A549 (cell line): Measurements from ENCODE around the gene MAD1L1. TPM values are rescaled to one million over a fixed set of nuclear protein-coding genes. Genes with fewer than 3 reads are reported as not detected.

Experiments
- ATAC-seq, 2 experiments: fragments of 200-7000 bp in 1 of 2; fragments of >200 bp in 1 of 2; cut with Nextera tagmentation in 1 of 2; cut with Tn5 transposase in 1 of 2; 3 replicates each; pipeline versions ENCODE4 v1.8.0 to v1.9.1; 2018 to 2020; ENCODE audit warnings: mild to moderate bottlenecking in 1 of 2, moderate library complexity in 1 of 2
- CTCF ChIA-PET: fragments of 300-600 bp; sonication (Branson Sonifier 250); formaldehyde crosslinking; extraction: SDS; loops from one replicate; lab custom pipeline; 2021; ENCODE audit warnings: antibody characterized with exemption, inconsistent platforms; lab: Yijun Ruan, JAX
- POLR2A ChIA-PET: fragments of 350-600 bp; formaldehyde crosslinking; extraction: SDS; loops from one replicate; lab custom pipeline; 2021; ENCODE audit warnings: antibody characterized with exemption, inconsistent platforms; lab: Yijun Ruan, JAX
- DNase-seq, 2 experiments: peaks; one replicate each; pipeline versions ENCODE4 v3.0.0 to v3.0.0-alpha.2; 2011 to 2016; ENCODE audit warnings: low read depth in 1 of 2, low spot score in 1 of 2
- FAIRE-seq: peaks from 2 replicates; lab custom pipeline; 2011; peaks lifted over from hg19 to GRCh38; lab: Jason Lieb, UNC
- H3K27ac ChIP-seq, 2 experiments: fragments of >200 bp; sonication (Bioruptor Twin); formaldehyde crosslinking; 3 replicates each; pipeline ENCODE4 v1.5.1; 2016 to 2017
- H3K4me1 ChIP-seq: fragments of >200 bp; sonication (Bioruptor Twin); formaldehyde crosslinking; 3 replicates; pipeline ENCODE4 v1.6.1; 2016
- H3K4me2 ChIP-seq: fragments of >200 bp; sonication (Bioruptor Twin); formaldehyde crosslinking; 3 replicates; pipeline ENCODE4 v1.6.1; 2016
- H3K4me3 ChIP-seq: fragments of >200 bp; sonication (Bioruptor Twin); formaldehyde crosslinking; 3 replicates; pipeline ENCODE4 v1.5.1; 2016
- H3K9me3 ChIP-seq: fragments of >200 bp; sonication (Bioruptor Twin); formaldehyde crosslinking; 3 replicates; pipeline ENCODE4 v1.6.1; 2016
- CBX2 ChIP-seq: fragments of 200-600 bp; sonication (generic); IDR thresholded peaks from 2 replicates; pipeline ENCODE4 v1.6.1; 2016; ENCODE audit warnings: low read depth, mild to moderate bottlenecking, borderline replicate concordance
- CHD2 ChIP-seq: fragments of 150-350 bp; IDR thresholded peaks from 2 replicates; pipeline ENCODE4 v1.6.1; 2014; ENCODE audit warnings: low read length; ENCODE audit not compliant: partially characterized antibody
- EHF ChIP-seq: fragments of 250-450 bp; sonication (Bioruptor Pico); IDR thresholded peaks from 2 replicates; pipeline ENCODE4 v1.5.0; 2020; ENCODE audit warnings: mild to moderate bottlenecking
- GATA3 ChIP-seq: IDR thresholded peaks from 2 replicates; pipeline ENCODE4 v1.6.1; 2012; ENCODE audit warnings: borderline replicate concordance
- HDAC2 ChIP-seq: fragments of 200-600 bp; sonication (generic); IDR thresholded peaks from 2 replicates; pipeline ENCODE4 v1.6.1; 2016
- HOXB13 ChIP-seq: fragments of 250-450 bp; sonication (Bioruptor Pico); IDR thresholded peaks from 2 replicates; pipeline ENCODE4 v1.5.0; 2020; ENCODE audit warnings: low read depth, mild to moderate bottlenecking, moderate library complexity
- HOXB5 ChIP-seq: fragments of 250-450 bp; sonication (Bioruptor Pico); IDR thresholded peaks from 2 replicates; pipeline ENCODE4 v1.5.0; 2020; ENCODE audit warnings: mild to moderate bottlenecking, moderate library complexity
- KDM1A ChIP-seq: fragments of 200-600 bp; sonication (generic); IDR thresholded peaks from 2 replicates; pipeline ENCODE4 v1.6.1; 2016; ENCODE audit warnings: low read depth, mild to moderate bottlenecking
- MYC ChIP-seq: IDR thresholded peaks from 2 replicates; pipeline ENCODE4 v1.6.1; 2012; ENCODE audit warnings: mild to moderate bottlenecking, inconsistent platforms, low read length, improper control_type of control experiment, borderline replicate concordance
- NR3C1 ChIP-seq: fragments of >200 bp; sonication (Bioruptor Twin); formaldehyde crosslinking; IDR thresholded peaks from 3 replicates; pipeline ENCODE4 v1.6.1; 2017
- RFX5 ChIP-seq: fragments of 450-650 bp; IDR thresholded peaks from 2 replicates; pipeline ENCODE4 v1.7.1; 2014; ENCODE audit warnings: antibody characterized with exemption, mild to moderate bottlenecking, moderate library complexity
- RNF2 ChIP-seq: fragments of 200-600 bp; sonication (generic); IDR thresholded peaks from 2 replicates; pipeline ENCODE4 v1.6.1; 2016; ENCODE audit warnings: low read depth, mild to moderate bottlenecking, antibody characterized with exemption, moderate library complexity, borderline replicate concordance
- TFCP2L1 ChIP-seq: fragments of 250-450 bp; sonication (Bioruptor Pico); IDR thresholded peaks from 2 replicates; pipeline ENCODE4 v1.5.0; 2021; ENCODE audit warnings: mild to moderate bottlenecking
- ZC3H11A ChIP-seq: fragments of 450-650 bp; IDR thresholded peaks from 2 replicates; pipeline ENCODE4 v1.6.1; 2014; ENCODE audit warnings: antibody characterized with exemption, mild to moderate bottlenecking
- ZFP36 ChIP-seq: fragments of 450-650 bp; IDR thresholded peaks from 2 replicates; pipeline ENCODE4 v1.6.1; 2014; ENCODE audit warnings: borderline replicate concordance; ENCODE audit not compliant: partially characterized antibody
- WGBS: methylation state at CpG from one replicate; pipeline ENCODE4 v1.1.6; 2017; ENCODE audit errors: missing lambda C conversion rate; 5-methylcytosine and 5-hydroxymethylcytosine counted together
- polyA plus RNA-seq, 4 experiments: library from polyadenylated mRNA; depleted of rRNA in 3 of 4; stranded (reverse); fragments of >200 nt; fragmentation: RNase III in 1 of 4; extraction: RNeasy Plus Mini Kit Qiagen cat#74134 plus additional on column Dnase treatment in 1 of 4; gene quantifications; 2 replicates in 3 of 4; 3 replicates in 1 of 4; pipeline ENCODE4 v1.2.3, GENCODE V29; 2011 to 2017
- TF ChIP-seq, protein P1 (sequence below): IDR thresholded peaks from 2 replicates; pipeline ENCODE4 v1.6.1; 2012; ENCODE audit warnings: low read depth, borderline replicate concordance
- TF ChIP-seq, protein P2 (sequence below): fragments of 250-450 bp; sonication (Bioruptor Pico); IDR thresholded peaks from 2 replicates; pipeline ENCODE4 v1.5.0; 2020; ENCODE audit warnings: low read depth, mild to moderate bottlenecking, moderate library complexity
- TF ChIP-seq, protein P3 (sequence below): fragments of 250-450 bp; sonication (Bioruptor Pico); IDR thresholded peaks from 2 replicates; pipeline ENCODE4 v1.5.0; 2021; ENCODE audit warnings: mild to moderate bottlenecking, moderate library complexity, borderline replicate concordance
- TF ChIP-seq, protein P4 (sequence below): fragments of 150-350 bp; IDR thresholded peaks from 2 replicates; pipeline ENCODE4 v1.6.1; 2014; ENCODE audit warnings: low read depth, mild to moderate bottlenecking, low read length
- TF ChIP-seq, protein P5 (sequence below): fragments of 200-600 bp; sonication (generic); IDR thresholded peaks from 2 replicates; pipeline ENCODE4 v1.6.1; 2016; ENCODE audit warnings: antibody characterized with exemption, mild to moderate bottlenecking, moderate library complexity

The MAD1L1 gene
- polyA plus RNA-seq, 2 of the 4 experiments (the other 2 are of a cell fraction): 13.6 to 16.6 TPM

DNA sequence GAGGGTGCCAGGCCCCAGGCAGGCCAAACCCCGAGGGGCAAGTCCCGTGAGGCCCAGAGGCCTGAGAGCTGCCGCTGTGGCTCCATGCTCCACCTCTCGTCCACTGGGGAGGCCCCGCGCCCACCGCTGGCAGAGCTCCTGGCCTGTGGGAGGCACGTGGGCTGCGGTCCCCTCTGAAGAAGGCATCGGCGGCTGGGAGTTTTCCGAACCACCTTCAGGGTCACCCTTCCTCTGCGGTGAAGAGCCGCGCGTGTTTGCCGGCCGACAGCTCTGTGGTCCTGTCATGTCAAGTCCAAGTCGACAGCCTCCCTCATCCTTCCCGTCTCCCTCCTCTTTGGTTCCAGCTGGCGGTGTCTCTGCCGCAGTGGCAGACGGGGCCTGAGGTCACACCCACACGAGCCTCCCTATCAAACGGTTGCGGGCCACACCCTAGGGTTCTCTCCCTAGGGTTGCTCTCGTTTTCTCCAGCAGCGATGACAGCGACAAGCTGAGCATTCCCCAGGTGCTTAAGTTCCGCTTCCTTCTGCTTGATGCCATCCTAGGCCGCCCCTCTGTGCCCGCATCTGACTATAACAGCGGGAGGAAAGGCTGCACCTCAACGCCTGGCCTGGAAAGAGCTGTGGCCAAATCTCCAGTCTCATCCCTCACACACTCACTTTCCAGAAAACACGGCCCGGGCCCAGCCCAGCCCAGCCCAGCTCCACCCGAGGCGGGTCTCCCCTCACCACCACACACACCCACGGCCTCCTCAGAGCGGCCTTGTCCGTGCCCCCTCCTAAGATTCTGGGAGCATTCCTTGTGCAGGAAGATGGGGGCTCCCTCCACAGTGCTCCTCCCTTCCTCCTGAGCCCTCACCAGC, 377.6 kb downstream of the MAD1L1 start:
- ATAC-seq (no peak), DNase-seq (no peak), FAIRE-seq (no peak)
- no peak overlapping the region for H3K4me3 ChIP-seq
- ChIA-PET CTCF (interaction anchor here (0.8 to 1.2 kb wide), 2 partner anchors 8 to 13 kb away, joined by 4 read pairs; no protein-coding TSS in a partner anchor), POLR2A (no interaction called here)
- H3K4me2 ChIP-seq: no peak overlapping the region
- no peak overlapping the region for H3K27ac ChIP-seq
- 93% methylated on average over 34 of the region's 41 CpGs for WGBS
- TF ChIP-seq HDAC2 (no peak), RNF2 (no peak), KDM1A (no peak), HOXB5 (CRISPR knock-in tag) (no peak), ZFP36 (no peak), HOXB13 (CRISPR knock-in tag) (no peak)
- TF ChIP-seq, protein P1, sequence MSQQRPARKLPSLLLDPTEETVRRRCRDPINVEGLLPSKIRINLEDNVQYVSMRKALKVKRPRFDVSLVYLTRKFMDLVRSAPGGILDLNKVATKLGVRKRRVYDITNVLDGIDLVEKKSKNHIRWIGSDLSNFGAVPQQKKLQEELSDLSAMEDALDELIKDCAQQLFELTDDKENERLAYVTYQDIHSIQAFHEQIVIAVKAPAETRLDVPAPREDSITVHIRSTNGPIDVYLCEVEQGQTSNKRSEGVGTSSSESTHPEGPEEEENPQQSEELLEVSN: no peak
- TF ChIP-seq, protein P2, sequence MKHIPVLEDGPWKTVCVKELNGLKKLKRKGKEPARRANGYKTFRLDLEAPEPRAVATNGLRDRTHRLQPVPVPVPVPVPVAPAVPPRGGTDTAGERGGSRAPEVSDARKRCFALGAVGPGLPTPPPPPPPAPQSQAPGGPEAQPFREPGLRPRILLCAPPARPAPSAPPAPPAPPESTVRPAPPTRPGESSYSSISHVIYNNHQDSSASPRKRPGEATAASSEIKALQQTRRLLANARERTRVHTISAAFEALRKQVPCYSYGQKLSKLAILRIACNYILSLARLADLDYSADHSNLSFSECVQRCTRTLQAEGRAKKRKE (CRISPR knock-in tag): no peak
- TF ChIP-seq, protein P3, sequence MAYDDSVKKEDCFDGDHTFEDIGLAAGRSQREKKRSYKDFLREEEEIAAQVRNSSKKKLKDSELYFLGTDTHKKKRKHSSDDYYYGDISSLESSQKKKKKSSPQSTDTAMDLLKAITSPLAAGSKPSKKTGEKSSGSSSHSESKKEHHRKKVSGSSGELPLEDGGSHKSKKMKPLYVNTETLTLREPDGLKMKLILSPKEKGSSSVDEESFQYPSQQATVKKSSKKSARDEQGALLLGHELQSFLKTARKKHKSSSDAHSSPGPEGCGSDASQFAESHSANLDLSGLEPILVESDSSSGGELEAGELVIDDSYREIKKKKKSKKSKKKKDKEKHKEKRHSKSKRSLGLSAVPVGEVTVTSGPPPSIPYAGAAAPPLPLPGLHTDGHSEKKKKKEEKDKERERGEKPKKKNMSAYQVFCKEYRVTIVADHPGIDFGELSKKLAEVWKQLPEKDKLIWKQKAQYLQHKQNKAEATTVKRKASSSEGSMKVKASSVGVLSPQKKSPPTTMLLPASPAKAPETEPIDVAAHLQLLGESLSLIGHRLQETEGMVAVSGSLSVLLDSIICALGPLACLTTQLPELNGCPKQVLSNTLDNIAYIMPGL (CRISPR knock-in tag): no peak
- no peaks in the 10 kb centered on the region for H3K4me1 ChIP-seq
- no peaks in the 10 kb centered on the region for H3K9me3 ChIP-seq

DNA sequence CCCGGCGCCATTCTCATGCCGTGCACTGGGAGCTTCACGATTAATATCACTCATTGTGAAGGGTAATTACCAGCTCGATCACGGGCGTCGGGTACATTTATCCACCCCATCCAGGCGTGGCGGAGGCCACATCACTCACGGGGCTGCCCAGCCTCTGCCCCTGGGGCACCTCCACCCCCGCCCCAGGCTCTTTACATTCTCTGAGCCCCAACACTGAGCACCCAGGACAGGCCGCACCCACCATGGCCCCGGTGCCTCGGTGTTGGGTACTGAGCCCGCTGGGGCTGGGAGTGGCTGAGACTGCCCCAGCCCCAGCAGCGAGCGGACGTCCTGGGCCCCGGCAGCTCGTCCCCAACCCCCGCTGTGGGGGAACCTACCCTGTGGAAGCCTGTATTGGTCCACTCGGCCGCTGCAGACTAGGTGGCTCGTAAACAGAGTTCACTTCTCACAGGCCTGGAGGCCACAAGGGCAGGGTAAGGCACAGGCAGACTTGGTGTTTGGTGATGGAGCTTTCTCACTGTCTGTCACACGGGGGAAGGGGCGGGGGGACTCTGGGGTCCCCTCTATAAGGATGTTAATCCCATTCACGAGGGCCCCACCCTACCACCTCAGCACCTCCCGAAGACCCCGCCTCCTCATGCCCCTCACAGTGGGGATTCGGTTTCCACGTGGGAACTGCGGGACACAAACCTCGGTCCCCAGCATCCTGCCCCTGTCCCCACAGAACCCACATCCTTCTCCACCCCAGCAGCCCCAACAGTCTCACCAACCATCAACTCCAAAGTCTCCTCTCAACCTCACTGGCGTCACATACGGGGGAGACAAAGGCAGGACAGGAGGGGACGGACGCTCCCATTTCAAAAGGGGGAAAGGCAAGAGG, 378.5 kb downstream of the MAD1L1 start:
- H3K4me1 ChIP-seq: no peaks in the 10 kb centered on the region
- TF ChIP-seq ZC3H11A: no peak
- no peak for TF ChIP-seq EHF (CRISPR knock-in tag)
- TF ChIP-seq NR3C1: no peak
- no peak for TF ChIP-seq RFX5
- no peak for TF ChIP-seq MYC
- TF ChIP-seq TFCP2L1 (CRISPR knock-in tag): no peak
- TF ChIP-seq, protein P4, sequence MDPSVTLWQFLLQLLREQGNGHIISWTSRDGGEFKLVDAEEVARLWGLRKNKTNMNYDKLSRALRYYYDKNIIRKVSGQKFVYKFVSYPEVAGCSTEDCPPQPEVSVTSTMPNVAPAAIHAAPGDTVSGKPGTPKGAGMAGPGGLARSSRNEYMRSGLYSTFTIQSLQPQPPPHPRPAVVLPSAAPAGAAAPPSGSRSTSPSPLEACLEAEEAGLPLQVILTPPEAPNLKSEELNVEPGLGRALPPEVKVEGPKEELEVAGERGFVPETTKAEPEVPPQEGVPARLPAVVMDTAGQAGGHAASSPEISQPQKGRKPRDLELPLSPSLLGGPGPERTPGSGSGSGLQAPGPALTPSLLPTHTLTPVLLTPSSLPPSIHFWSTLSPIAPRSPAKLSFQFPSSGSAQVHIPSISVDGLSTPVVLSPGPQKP: no peak
- no peak for TF ChIP-seq CBX2
- TF ChIP-seq, protein P5, sequence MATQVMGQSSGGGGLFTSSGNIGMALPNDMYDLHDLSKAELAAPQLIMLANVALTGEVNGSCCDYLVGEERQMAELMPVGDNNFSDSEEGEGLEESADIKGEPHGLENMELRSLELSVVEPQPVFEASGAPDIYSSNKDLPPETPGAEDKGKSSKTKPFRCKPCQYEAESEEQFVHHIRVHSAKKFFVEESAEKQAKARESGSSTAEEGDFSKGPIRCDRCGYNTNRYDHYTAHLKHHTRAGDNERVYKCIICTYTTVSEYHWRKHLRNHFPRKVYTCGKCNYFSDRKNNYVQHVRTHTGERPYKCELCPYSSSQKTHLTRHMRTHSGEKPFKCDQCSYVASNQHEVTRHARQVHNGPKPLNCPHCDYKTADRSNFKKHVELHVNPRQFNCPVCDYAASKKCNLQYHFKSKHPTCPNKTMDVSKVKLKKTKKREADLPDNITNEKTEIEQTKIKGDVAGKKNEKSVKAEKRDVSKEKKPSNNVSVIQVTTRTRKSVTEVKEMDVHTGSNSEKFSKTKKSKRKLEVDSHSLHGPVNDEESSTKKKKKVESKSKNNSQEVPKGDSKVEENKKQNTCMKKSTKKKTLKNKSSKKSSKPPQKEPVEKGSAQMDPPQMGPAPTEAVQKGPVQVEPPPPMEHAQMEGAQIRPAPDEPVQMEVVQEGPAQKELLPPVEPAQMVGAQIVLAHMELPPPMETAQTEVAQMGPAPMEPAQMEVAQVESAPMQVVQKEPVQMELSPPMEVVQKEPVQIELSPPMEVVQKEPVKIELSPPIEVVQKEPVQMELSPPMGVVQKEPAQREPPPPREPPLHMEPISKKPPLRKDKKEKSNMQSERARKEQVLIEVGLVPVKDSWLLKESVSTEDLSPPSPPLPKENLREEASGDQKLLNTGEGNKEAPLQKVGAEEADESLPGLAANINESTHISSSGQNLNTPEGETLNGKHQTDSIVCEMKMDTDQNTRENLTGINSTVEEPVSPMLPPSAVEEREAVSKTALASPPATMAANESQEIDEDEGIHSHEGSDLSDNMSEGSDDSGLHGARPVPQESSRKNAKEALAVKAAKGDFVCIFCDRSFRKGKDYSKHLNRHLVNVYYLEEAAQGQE: no peak
- no peak for TF ChIP-seq RNF2
- TF ChIP-seq GATA3: no peak
- no peak for TF ChIP-seq CHD2
- H3K9me3 ChIP-seq: no peaks in the 10 kb centered on the region
- DNase-seq (no peak), FAIRE-seq (no peak), ATAC-seq (no peak)
- WGBS: 89% methylated on average over 31 of the region's 38 CpGs
- H3K4me2 ChIP-seq: no peak overlapping the region
- no peak overlapping the region for H3K27ac ChIP-seq
- CTCF ChIA-PET: interaction anchor here (1.2 kb wide), 1 partner anchor 14 kb away, joined by 4 read pairs; no protein-coding TSS in a partner anchor
- no peak overlapping the region for H3K4me3 ChIP-seq
- POLR2A ChIA-PET: no interaction called here
